NCI-H524 treated with DMSO at 0.1 percent for 48 hours (cell line): ENCODE measurements around the gene DNAAF9.
A peak's percentile ranks its signal among the peaks of the same experiment; 100 is the strongest.

Source experiments
- DNase-seq: peaks from one replicate; lab custom pipeline; 2025; lab: John Stamatoyannopoulos, UW

DNAAF9 gene

GRCh38 chr20:3410464-3410863, 3.0 kb upstream of the DNAAF9 start:
- DNase-seq, result no peak

GRCh38 chr20:3409417-3409816, 1.9 kb upstream of the DNAAF9 start:
- DNase-seq, result no peak

GRCh38 chr20:3407771-3408637, 535 bp upstream of the DNAAF9 start:
- DNase-seq, result peak; percentile 22

GRCh38 chr20:3406481-3407039, 909 bp downstream of the DNAAF9 start:
- DNase-seq, result no peak

- DNase-seq, result no peak
Observed at GRCh38 chr20:3405696-3406358, 1.6 kb downstream of the DNAAF9 start.

- no peak for DNase-seq
Observed at GRCh38 chr20:3405139-3405538, 2.3 kb downstream of the DNAAF9 start.

- DNase-seq, result no peak
Observed at GRCh38 chr20:3404402-3404801, 3.1 kb downstream of the DNAAF9 start.

- DNase-seq, result no peak
Observed at GRCh38 chr20:3403741-3404140, 3.7 kb downstream of the DNAAF9 start.

GRCh38 chr20:3402453-3402852, 5.0 kb downstream of the DNAAF9 start:
- no peak for DNase-seq

GRCh38 chr20:3400260-3401155, 7.0 kb downstream of the DNAAF9 start:
- DNase-seq, result no peak

GRCh38 chr20:3398681-3399252, 8.7 kb downstream of the DNAAF9 start:
- no peak for DNase-seq

- DNase-seq, result no peak
Observed at GRCh38 chr20:3396492-3396891, 11.0 kb downstream of the DNAAF9 start.

- no peak for DNase-seq
Observed at GRCh38 chr20:3392756-3393155, 14.7 kb downstream of the DNAAF9 start.

- DNase-seq, result no peak
Observed at GRCh38 chr20:3390759-3391425, 16.6 kb downstream of the DNAAF9 start.

GRCh38 chr20:3383878-3384495, 23.5 kb downstream of the DNAAF9 start:
- no peak for DNase-seq

- no peak for DNase-seq
Observed at GRCh38 chr20:3382836-3383235, 24.6 kb downstream of the DNAAF9 start.

GRCh38 chr20:3380228-3381070, 27.0 kb downstream of the DNAAF9 start:
- no peak for DNase-seq

- no peak for DNase-seq
Observed at GRCh38 chr20:3378138-3378537, 29.3 kb downstream of the DNAAF9 start.

- DNase-seq, result no peak
Observed at GRCh38 chr20:3377644-3378043, 29.8 kb downstream of the DNAAF9 start.

- no peak for DNase-seq
Observed at GRCh38 chr20:3374296-3374695, 33.2 kb downstream of the DNAAF9 start.
